ENCODE measurements around the gene MIPEP.
"Not testable (repeated sequence)": the region's sequence is repeated elsewhere in the genome, so short reads cannot be mapped to it uniquely, and the experiment has no call there.

MIPEP gene

DNA sequence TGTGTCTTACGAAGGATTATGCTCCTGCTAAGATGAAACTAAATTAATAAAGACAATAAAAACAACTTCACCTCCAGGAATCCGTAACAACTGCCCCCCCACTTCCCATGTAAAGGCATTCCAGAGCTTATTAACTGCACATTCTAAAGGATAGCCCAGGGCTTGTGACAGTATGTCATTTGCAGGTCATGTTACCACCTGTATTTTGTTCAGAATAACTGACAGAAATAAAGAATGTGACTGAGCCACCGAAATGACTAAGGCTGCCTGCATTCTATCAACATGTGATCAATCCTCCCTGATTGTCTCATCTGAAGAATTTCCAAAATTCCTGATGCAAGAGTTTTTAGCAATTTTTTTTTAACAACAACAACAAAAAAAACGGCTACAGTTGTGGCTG, 117.2 kb downstream of the MIPEP start:
- no peak for DNase-seq

DNA sequence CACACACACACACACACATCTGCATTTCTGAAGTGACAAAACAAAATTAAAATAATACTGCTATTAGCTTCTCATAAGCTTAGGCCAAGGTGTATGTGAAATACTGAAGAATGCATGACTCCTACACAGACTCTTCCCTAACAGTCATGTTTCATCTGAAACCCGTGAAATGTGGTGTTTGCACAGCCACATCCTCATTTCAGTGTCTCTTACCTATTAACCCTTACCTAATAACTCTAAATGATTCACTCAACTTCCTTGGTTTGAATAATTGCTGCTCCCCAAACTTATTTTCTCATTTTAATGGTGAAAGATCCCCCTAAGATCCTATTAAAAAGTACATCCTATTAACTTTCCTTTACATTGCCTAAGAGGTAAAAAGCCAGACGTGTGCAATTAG, 117.6 kb downstream of the MIPEP start:
- no peak for DNase-seq

DNA sequence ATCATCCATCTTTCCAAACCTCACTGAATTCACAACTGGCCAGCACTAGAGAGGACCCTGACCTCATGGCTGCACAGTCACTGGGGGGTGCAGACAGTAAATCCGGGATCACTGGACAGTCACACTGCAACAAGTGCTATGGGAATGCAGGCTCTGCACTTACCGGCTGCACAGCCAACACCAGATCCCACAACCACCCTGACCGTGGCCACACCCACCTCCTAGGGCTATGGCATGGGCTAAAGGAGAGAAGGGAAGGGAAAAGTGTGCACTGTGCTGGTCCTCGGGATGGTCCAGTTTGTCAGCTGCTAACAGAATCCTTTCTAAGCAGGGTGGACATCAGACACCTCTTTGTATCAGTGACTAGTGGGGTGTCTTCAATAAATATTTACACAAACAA, 118.2 kb downstream of the MIPEP start:
- DNase-seq: no peak

DNA sequence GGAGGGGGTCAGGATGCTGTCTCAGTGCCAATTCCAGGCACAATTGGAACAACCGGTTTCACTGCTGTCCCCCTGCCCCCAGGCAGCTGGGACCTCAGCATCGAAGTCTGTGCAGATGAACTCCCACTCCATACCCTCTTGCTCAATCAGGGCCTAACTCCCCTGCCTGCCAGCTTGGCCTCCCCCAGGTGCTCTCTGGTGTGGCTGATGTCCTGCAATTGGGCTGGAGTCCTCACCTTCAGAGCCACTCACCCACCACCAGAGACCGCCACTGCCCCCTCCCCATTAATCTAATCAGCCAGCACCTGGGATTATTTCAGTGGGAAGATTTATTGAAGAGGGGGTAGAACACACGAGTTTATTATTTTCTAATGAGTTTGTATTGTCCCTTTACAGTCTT, 118.8 kb downstream of the MIPEP start:
- DNase-seq: no peak

DNA sequence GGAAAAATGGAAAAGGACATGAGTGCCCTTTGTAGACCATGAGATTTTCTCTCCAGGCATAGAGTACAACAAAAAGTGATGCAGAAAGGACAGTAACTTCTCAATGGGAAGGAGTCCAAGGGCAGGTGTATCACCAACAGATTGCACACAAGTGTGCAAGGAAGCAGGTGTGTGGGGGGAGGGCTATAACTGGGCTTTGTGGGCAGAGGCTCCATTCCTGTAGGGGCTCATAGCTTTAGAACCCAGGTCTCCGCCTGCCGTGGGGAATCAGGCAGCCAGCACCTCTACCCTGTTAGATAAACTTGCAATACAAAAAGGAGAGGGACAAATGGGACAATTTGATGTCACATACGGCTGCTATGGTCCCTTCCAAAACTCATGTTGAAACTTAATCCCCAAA, 119.8 kb downstream of the MIPEP start:
- no peak for DNase-seq

DNA sequence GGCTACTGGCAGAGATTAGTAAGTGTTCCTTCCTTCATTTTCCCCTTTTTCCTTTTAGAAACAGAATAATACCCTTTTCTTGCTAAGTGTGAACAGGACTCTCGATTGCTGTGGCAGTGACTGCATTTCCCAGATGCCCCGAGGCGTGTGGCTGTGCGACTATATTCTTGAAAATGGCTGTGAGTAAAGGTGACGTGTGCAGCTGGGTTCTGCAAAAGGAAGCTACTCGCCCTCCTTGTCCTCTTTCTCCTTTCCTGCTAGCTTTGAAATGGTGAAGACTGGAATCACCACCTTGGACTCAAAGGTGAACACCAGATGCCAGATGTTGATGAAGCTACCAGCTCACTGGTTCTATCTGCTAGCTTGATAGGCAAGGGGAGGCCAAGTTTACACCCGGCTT, 121.4 kb downstream of the MIPEP start:
- DNase-seq: no peak

DNA sequence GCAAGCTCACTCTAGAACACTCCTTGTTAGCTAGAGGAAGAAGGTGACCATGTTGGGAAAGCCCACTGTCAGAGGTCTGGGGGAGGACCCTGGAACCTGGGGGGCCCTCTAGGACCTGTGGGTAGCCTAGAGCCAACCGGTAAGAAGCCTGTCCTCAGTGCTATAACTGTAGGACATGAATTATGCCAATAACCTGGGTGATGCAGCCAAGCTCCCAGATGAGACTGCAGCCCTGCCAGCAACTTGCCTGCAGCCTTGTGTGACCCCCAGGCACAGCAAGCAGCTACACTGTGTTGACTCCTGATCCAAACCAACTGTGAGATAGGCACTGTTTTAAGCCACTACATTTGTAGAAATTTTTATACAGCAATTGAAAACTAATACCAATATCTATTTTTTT, 122.3 kb downstream of the MIPEP start:
- DNase-seq: no peak

DNA sequence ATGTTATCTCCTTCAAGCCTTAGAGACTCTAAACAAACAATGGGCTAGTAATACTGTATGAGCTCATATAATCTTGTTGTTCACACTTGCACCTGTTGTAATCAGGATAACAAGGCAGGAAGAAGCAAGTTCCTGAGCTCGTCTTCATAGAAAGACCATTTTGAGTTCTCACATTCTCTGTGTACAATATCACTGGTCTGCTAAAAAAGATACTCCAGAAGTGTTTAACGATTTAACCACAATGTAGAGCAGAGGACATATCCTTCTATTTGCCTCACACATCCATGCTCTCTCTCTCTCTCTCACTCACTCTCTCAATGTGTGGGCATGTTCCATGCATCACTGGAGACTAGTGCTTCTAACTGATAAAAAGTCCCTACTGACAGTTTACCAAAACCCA, 122.9 kb downstream of the MIPEP start:
- DNase-seq: no peak

DNA sequence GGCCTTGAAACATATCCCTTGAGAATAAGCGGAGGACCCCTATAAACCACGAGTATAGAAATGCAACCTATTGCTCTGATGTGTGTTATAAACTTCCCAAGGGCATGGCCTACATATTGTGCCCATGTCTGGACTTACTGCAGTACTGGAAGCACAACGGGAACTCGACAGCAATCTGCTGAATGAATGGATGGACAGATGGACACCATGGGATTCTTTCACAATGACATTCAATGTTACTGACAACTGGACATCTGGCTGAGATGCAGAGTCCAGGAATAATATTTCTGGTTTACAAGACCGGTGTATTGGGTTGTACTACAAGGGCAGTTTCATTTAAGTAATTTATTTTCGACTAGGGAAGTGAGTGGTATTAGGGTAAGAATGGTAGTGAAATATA, 123.7 kb downstream of the MIPEP start:
- DNase-seq: no peak

DNA sequence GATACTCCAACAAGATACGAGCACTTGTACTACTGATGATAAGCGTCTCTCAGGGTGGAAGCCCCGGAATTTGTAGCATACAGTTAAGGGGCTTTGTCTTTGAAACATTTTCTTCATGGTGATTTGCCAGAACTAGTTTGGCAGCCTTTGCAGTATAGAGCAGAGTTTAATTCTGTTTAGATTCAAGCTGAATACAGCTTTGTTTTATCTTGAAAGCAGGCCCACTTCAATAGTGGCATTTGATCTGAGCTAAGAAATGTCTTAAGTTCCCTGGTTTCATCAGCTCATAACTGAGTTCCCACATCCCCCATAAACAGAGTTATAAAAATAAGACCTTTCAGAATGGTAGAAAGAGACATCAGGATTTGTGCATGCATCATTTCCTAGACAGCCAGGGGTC, 125.9 kb downstream of the MIPEP start:
- DNase-seq: no peak

DNA sequence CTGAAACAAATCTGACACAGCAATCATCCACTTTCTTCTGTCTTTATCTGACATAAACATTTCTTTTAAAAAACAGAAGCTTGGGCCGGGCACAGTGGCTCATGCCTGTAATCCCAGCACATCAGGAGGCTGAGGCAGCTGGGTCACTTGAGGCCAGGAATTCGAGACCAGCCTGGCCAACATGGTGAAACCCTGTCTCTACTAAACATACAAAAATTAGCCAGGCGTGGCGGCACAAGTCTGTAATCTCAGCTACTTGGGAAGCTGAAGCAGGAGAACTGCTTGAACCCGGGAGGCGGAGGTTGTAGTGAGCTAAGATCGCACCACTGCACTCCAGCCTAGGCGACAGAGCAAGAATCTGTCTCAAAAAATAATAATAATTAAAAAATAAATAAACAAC, 127.4 kb downstream of the MIPEP start:
- not testable (repeated sequence) for DNase-seq

DNA sequence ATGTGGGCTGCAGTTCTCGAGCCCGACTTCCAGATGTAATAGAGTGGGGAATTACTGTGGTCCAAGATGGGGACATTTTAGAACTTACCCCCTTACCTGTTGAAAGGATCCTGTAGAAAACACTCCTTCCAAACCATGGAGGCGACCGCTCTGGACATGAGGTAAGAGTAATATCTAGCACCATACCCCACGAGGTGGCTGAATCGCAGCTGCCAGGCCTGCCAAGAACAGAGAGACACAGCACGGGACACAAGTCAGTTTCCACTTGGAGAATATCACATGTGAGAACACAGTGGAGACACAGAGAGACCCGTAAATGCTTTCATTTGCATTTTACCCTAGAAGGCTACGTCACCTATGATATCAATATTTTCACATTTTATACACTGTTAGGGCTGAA, 129.2 kb downstream of the MIPEP start:
- DNase-seq: no peak

DNA sequence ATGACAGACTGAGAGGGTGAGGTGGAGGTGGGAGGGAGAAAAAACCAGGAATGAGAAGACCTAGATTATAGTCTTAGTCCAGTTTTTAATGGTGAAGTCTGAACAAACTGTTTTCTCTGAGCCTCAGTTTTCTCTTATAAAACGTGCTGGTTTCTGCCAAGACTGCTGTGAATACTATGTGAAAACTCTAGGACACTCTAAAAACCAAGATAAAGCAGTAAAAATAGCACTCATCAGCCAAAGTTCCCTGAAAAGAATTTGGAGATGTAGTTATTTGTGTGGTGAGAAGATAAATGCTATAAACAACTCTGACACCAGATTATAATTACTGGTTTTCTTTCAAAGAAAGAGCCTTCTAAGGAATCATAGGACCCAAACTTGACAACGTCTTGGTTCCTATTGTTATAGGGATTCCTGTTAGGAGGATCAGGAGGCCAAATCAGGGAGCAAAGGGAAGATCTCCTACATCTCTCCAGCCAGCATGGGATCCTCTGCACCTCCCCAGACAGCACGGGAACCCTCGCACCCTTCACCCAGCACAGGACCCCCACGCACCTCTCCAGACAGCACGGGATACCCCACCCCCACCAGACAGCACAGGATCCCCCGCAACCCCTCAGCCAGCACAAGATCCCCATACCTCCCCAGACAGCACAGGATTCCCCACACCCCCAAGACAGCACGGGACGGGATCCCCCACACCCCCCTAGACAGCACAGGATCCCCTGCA, 130.2 kb downstream of the MIPEP start:
- DNase-seq: no peak

DNA sequence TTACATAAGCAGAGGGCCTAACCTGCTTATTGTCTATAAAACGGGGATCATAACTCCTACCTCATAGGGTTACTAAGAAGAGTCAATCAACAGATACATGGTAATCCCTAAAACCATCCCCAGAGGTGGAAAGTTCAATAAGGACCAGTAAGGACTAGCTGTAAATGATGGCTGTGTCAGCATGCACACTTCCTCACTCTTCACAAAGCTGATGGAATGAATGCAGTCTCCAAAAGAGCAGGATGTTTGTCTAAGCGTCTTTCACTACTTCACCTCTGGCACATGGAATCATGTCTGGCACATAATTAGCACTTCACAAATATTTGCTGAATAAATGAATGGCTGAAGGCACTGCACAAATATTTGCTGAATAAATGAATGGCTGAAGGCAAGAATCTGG, 134.2 kb downstream of the MIPEP start:
- no peak for DNase-seq

DNA sequence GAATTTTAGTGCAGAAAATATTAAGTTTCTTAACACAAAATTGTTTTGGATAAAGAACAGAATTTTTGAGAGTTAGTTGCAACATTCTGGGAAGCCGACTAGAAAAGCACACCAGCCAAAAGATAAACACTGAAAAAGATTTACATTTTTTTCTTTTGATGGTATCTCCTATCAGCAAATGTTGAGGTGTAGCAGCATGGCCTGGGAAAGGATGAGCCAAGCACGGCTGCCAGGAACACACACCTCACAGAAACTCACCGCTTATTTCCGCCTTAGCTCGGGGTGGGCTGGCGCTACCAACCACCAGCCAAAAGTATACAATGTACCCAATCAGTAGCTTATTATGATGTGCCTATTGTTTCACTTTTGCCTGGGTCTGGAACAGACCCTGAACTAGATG, 134.7 kb downstream of the MIPEP start:
- no peak for DNase-seq

DNA sequence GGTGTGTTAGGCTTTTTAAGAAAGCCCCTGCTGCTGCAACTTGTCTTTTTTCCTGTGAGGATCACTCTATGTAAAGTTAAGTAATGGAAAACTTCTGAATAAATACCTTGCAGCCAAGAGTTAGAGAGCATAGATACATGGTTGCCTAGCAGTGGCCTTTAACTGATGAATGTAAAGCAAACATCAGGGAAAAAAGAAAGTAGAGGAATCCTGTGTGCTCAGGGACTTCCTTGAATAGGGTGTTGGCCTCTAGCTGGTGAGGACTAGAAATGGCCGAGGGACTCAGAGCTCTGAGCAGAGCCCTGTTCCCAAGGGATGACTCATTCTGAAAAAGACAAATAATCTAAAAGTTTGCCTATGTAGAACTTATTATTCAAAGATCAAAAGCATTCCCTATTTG, 135.7 kb downstream of the MIPEP start:
- DNase-seq: no peak

DNA sequence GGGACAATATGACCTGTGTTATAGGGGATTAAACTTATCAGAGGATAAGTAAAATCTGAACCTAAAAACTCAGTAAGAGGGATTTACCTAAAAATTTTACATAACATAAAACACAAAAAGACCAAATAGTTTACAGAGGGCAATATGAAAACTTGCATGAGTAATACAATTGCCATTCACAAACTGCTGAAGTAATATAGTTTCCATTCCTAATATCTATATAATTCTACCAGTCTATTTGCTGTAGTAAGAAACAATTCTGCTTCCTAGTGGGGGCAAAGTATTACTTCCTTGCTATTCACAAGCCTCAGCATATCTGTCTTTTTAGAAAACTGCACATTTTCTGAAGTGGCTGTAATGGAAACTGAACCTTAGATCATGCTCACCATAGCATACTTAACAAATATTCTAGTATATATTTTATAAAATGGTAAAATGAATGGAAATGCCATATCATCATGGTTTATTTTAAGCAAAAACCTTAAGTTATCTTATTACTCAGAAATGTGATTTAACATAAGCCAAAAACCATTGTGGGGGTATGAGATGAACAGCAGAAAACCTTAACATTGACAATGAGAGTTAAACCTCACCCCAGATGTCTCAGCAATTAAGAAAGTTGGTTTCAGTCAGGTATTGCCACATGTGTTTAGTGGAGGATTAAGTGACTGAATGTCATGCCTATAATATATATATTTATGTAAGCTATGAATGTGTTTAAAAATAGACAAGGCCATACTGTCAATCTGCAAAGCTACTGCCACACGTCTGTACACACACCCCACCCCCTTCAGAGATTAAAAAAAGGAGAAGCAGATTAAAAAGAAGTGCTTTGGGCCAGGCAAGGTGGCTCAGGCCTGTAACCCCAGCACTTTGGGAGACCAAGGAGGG, 136.8 kb downstream of the MIPEP start:
- DNase-seq: no peak

DNA sequence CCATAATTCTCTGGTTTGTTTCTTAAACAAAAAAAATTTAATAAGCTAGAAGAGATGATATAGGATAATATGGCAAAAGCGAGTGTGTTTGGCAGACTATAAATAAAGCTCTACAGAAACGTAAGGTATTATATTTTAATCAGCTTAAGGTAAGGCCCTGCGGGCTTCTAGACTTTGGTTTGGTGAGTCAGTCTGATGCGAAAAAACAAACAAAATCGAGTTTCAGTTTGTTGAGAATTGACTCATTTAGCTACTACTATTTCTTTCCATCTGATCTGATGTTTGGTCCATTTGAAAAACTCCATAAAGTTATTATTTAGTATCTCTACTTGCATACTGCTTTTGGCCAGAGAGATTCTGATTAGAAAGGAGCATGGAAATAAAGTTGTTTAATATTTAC, 138.0 kb downstream of the MIPEP start:
- DNase-seq: no peak

DNA sequence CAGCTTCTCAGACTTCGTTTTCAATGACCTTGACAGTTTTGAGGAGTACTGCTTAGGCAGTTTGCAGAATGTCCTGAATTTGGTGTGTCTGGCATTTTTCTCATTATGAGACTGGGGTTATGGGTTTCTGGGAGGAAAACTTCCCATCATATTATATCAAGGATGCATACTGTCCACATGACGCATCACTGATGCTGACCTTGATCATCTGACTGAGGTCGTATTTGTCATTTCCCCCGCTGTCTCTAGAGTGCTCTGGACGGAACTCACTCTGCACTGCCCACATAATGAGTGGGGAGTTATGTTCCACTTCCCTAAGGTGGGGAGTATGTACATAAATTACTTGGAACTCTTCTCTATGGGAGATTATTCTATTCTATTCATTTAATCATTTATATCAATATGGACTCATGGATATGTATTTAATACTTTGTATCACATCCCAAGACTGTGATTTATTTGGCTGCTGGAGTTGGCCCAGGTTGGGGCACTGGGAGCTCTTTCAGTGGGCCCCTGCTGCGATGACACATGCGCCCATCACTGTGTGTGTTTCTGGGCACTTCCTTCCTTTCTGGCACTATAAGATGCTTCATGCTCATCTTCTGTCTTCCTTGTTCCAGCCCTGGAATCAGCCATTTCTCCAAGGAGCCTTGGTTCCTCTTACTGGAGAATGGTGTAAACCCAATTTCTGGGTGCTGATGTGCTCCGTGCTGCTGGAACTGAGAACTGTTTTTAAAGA, 138.6 kb downstream of the MIPEP start:
- DNase-seq: no peak

DNA sequence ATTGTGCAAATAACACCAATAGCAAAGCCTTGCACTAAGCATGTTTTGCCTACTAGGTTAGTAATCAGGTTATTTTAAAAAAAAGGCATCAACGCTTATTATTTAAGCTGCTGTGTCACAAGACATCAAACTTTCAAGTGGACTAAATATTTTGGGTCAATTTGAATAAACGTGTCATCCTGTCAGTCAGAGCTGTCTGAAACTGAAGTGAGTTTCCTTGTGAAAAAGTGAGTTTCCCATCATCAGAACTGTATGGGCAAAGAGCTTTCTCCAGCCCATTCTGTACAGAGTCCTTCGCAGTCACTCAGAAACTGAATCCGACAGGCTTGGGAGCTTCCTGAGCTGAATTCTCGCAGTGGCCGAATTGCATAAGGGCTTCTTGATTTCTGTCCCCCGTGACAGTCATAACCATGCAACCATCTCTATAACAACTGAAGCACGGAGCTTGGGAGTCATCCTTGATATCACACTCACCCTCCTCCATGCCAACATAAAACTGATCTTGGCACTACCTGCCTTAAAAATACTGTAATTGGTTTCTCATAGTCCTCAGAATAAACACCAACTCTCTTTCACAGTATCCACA, 139.8 kb downstream of the MIPEP start:
- DNase-seq: no peak

DNA sequence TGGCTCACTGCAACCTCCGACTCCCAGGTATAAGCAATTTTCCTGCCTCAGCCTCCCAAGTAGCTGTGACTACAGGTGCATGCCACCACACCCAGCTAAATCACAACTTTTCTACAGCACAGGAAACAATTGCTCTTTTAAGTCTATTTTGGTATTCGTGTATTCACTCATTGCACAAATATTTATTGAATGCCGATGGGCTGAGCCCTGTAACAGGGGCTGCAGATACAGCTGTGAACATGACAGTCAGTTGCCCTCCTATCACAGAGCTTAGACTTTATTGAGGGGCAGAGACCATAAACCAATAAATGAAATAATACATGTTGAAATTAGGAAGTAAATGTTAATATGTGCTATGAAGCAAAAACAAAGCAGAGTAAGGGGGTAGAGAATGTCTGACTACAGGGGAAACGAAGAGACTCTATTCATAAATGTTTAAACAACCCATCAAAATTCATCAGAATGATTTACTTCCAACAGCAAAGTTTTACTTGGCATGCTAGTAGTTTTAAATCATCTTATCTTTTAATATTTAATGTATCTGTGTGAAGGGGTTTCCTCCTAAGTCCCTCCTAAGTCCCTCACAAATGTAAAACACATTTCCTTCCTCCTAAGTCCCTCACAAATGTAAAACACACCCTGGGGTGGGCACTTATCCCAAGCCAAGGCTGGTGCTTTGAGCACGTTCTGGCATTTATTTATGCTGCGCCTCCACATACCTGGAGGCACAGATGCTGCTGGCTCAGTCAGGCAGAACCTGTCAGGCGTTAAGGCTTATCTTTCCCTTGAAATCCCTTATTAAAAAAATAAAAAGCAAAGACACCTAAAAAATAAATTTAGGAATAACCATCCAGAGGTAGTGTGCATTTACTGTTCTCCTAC, 140.8 kb downstream of the MIPEP start:
- DNase-seq: no peak

DNA sequence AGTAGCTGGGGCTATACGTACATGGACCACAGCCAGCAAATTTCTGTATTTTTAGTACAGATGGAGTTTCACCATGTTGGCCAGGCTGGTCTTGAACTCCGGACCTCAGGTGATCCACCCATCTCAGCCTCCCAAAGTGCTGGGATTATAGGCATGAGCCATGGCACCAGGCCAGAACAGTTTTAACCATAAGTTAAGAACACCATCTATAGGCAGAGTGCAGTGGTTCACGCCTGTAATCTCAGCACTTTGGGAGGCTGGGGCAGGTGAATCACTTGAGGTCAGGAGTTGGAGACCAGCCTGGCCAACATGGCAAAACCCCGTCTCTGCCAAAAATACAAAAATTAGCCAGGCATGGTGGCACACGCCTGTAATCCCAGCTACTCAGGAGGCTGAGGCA, 143.1 kb downstream of the MIPEP start:
- not testable (repeated sequence) for DNase-seq

All from C1 segment of cervical spinal cord (tissue), 14 donors.